Measurements from ENCODE around the gene RLN3.

RLN3 gene

GRCh38 chr19:14056069-14056666 lies 28.2 kb downstream of the RLN3 start:
- no peak for DNase-seq

- no peak for DNase-seq
Measured at GRCh38 chr19:14056741-14057356, 28.9 kb downstream of the RLN3 start.

- DNase-seq: no peak
Measured at GRCh38 chr19:14058182-14059092, 30.5 kb downstream of the RLN3 start.

GRCh38 chr19:14059093-14059480 lies 31.1 kb downstream of the RLN3 start:
- no peak for DNase-seq

- DNase-seq: no peak
Measured at GRCh38 chr19:14059652-14060155, 31.8 kb downstream of the RLN3 start.

GRCh38 chr19:14061081-14061749 lies 33.3 kb downstream of the RLN3 start:
- DNase-seq: no peak

GRCh38 chr19:14061751-14062557 lies 34.0 kb downstream of the RLN3 start, which contains the start of gene PALM3:
PALM3 (minus strand) TSS chr19:14062076; CDS start chr19:14061980, 96 bp downstream.
- DNase-seq: no peak

GRCh38 chr19:14062558-14062855 lies 34.6 kb downstream of the RLN3 start:
- DNase-seq: no peak

GRCh38 chr19:14063105-14063504 lies 35.2 kb downstream of the RLN3 start:
- no peak for DNase-seq

GRCh38 chr19:14066134-14066533 lies 38.2 kb downstream of the RLN3 start:
- DNase-seq: no peak

- no peak for DNase-seq
Measured at GRCh38 chr19:14070268-14071050, 42.5 kb downstream of the RLN3 start.

- peak in 1 of 2 donors; percentile 49 for DNase-seq
Measured at GRCh38 chr19:14072535-14073260, 44.8 kb downstream of the RLN3 start, which contains the start of gene MISP3. MISP3 (plus strand) TSS chr19:14072786; CDS start chr19:14073310, 524 bp downstream.

- DNase-seq: peak in 1 of 2 donors; percentile 82
Measured at GRCh38 chr19:14073261-14073924, 45.4 kb downstream of the RLN3 start.

- peak in 1 of 2 donors; percentile 59 for DNase-seq
Measured at GRCh38 chr19:14073925-14074838, 46.2 kb downstream of the RLN3 start.

GRCh38 chr19:14078411-14078810 lies 50.5 kb downstream of the RLN3 start:
- DNase-seq: no peak

Measured in bone marrow (tissue), 2 donors.